IgD-negative memory B cell (primary cell): ENCODE data around the gene CD300A. TPM values are rescaled to one million over a fixed set of nuclear protein-coding genes. Genes with fewer than 3 reads are reported as not detected.
"Not testable (repeated sequence)": the region's sequence is repeated elsewhere in the genome, so short reads cannot be mapped to it uniquely, and the experiment has no call there.

Source experiments
- H3K27ac Mint-ChIP-seq, 3 donors: one replicate each; pipeline ENCODE4 v1.8.0; 2020 to 2022; ENCODE audit warnings: mild to moderate bottlenecking in 3 of 3, mixed read lengths in 3 of 3, moderate library complexity in 1 of 3
- H3K27me3 Mint-ChIP-seq: one replicate; pipeline ENCODE4 v1.8.0; 2021; ENCODE audit warnings: mixed read lengths
- H3K36me3 Mint-ChIP-seq: one replicate; pipeline ENCODE4 v1.8.0; 2020; ENCODE audit warnings: mild to moderate bottlenecking, mixed read lengths
- H3K4me1 Mint-ChIP-seq, 3 donors: one replicate each; pipeline ENCODE4 v1.8.0; 2020 to 2022; ENCODE audit warnings: mixed read lengths in 3 of 3, mild to moderate bottlenecking in 1 of 3
- H3K4me3 Mint-ChIP-seq, 4 donors: one replicate each; pipeline ENCODE4 v1.8.0; 2020 to 2022; ENCODE audit warnings: mild to moderate bottlenecking in 4 of 4, mixed read lengths in 4 of 4, moderate library complexity in 3 of 4
- H3K9me3 Mint-ChIP-seq, 3 donors: one replicate each; pipeline ENCODE4 v1.8.0; 2020 to 2021; ENCODE audit warnings: mixed read lengths in 3 of 3, mild to moderate bottlenecking in 1 of 3
- polyA plus RNA-seq: library from polyadenylated mRNA; unstranded; fragments of 300-500 nt; fragmentation: Illumina TruSeq; gene quantifications from one replicate; pipeline ENCODE4 v1.2.3, GENCODE V29; 2021

The CD300A gene
- polyA plus RNA-seq, 1 donor from 2014 or later, result 28.0 TPM

GRCh38 chr17:74499992-74500391 lies 33.6 kb downstream of the CD300A start:
- H3K27me3 Mint-ChIP-seq, result peaks cover 1% of the 10 kb centered on the region

GRCh38 chr17:74502861-74503260 lies 36.4 kb downstream of the CD300A start:
- H3K27ac Mint-ChIP-seq, result no peak overlapping the region
- H3K4me1 Mint-ChIP-seq, result no peaks in the 10 kb centered on the region
- peaks cover 1% of the 10 kb centered on the region for H3K27me3 Mint-ChIP-seq
- H3K9me3 Mint-ChIP-seq, result no peaks in the 10 kb centered on the region
- H3K36me3 Mint-ChIP-seq, result no peaks in the 10 kb centered on the region
- no peak overlapping the region for H3K4me3 Mint-ChIP-seq

More at GRCh38 chr17:74499992-74500391, 33.6 kb downstream of the CD300A start:
- Mint-ChIP-seq H3K9me3 (no peaks in the 10 kb centered on the region), H3K4me3 (no peak overlapping the region), H3K36me3 (peaks cover 2% of the 10 kb centered on the region), H3K4me1 (no peaks in the 10 kb centered on the region), H3K27ac (no peak overlapping the region)

- not testable (repeated sequence) for H3K4me3 Mint-ChIP-seq, H3K27ac Mint-ChIP-seq, H3K27me3 Mint-ChIP-seq, H3K4me1 Mint-ChIP-seq, H3K9me3 Mint-ChIP-seq, H3K36me3 Mint-ChIP-seq
Observed at GRCh38 chr17:74503949-74504348, 37.5 kb downstream of the CD300A start.

GRCh38 chr17:74508156-74508555 lies 41.7 kb downstream of the CD300A start:
- H3K27ac Mint-ChIP-seq, result no peak overlapping the region
- H3K4me3 Mint-ChIP-seq, result no peak overlapping the region
- peaks cover 0 to 8% (median 4%) of the 10 kb centered on the region in 3 donors for H3K4me1 Mint-ChIP-seq
- H3K36me3 Mint-ChIP-seq, result no peaks in the 10 kb centered on the region
- H3K9me3 Mint-ChIP-seq, result no peaks in the 10 kb centered on the region
- H3K27me3 Mint-ChIP-seq, result no peaks in the 10 kb centered on the region

- no peaks in the 10 kb centered on the region for H3K27me3 Mint-ChIP-seq
- no peak overlapping the region for H3K4me3 Mint-ChIP-seq
- peak overlapping the region in 1 of 3 donors; percentile 87 for H3K27ac Mint-ChIP-seq
Observed at GRCh38 chr17:74512036-74512435, 45.6 kb downstream of the CD300A start.

GRCh38 chr17:74512624-74513091 lies 46.2 kb downstream of the CD300A start:
- H3K4me1 Mint-ChIP-seq, result peaks cover 0 to 11% (median 4%) of the 10 kb centered on the region in 3 donors
- peaks cover 6% of the 10 kb centered on the region for H3K36me3 Mint-ChIP-seq
- peaks cover 0 to 10% (median 10%) of the 10 kb centered on the region in 3 donors for H3K9me3 Mint-ChIP-seq
- peak overlapping the region; percentile 23 to 87 (median 39) for H3K27ac Mint-ChIP-seq
- H3K4me3 Mint-ChIP-seq, result peak overlapping the region in 2 of 4 donors; percentile 47 to 49
- H3K27me3 Mint-ChIP-seq, result no peaks in the 10 kb centered on the region

More at GRCh38 chr17:74512036-74512435, 45.6 kb downstream of the CD300A start:
- Mint-ChIP-seq H3K9me3 (peaks cover 0 to 10% (median 10%) of the 10 kb centered on the region in 3 donors), H3K4me1 (peaks cover 0 to 11% (median 4%) of the 10 kb centered on the region in 3 donors), H3K36me3 (peaks cover 6% of the 10 kb centered on the region)

GRCh38 chr17:74513987-74514631 lies 47.7 kb downstream of the CD300A start:
- peaks cover 6% of the 10 kb centered on the region for H3K36me3 Mint-ChIP-seq
- H3K27me3 Mint-ChIP-seq, result no peaks in the 10 kb centered on the region
- peaks cover 11 to 15% (median 11%) of the 10 kb centered on the region in 3 donors for H3K9me3 Mint-ChIP-seq
- peak overlapping the region; percentile 85 to 100 (median 98) for H3K27ac Mint-ChIP-seq
- H3K4me3 Mint-ChIP-seq, result peak overlapping the region; percentile 46 to 75 (median 58)
- peaks cover 0 to 11% (median 4%) of the 10 kb centered on the region in 3 donors for H3K4me1 Mint-ChIP-seq

GRCh38 chr17:74514632-74515334 lies 48.3 kb downstream of the CD300A start:
- Mint-ChIP-seq H3K4me3 (peak overlapping the region; percentile 37 to 75 (median 56)), H3K9me3 (peaks cover 11 to 15% (median 14%) of the 10 kb centered on the region in 3 donors), H3K27ac (peak overlapping the region; percentile 85 to 100 (median 98)), H3K36me3 (peaks cover 6% of the 10 kb centered on the region), H3K27me3 (no peaks in the 10 kb centered on the region), H3K4me1 (peaks cover 0 to 12% (median 6%) of the 10 kb centered on the region in 3 donors)

GRCh38 chr17:74515941-74516340 lies 49.5 kb downstream of the CD300A start:
- H3K4me3 Mint-ChIP-seq, result no peak overlapping the region
- H3K4me1 Mint-ChIP-seq, result peaks cover 2 to 19% (median 11%) of the 10 kb centered on the region in 3 donors
- no peak overlapping the region for H3K27ac Mint-ChIP-seq
- peaks cover 2% of the 10 kb centered on the region for H3K27me3 Mint-ChIP-seq
- H3K9me3 Mint-ChIP-seq, result peaks cover 11 to 15% (median 14%) of the 10 kb centered on the region in 3 donors
- H3K36me3 Mint-ChIP-seq, result peaks cover 6% of the 10 kb centered on the region

- H3K27ac Mint-ChIP-seq, result no peak overlapping the region
- no peak overlapping the region for H3K4me3 Mint-ChIP-seq
- H3K9me3 Mint-ChIP-seq, result peaks cover 11 to 15% (median 14%) of the 10 kb centered on the region in 3 donors
- H3K27me3 Mint-ChIP-seq, result peaks cover 5% of the 10 kb centered on the region
- peaks cover 6% of the 10 kb centered on the region for H3K36me3 Mint-ChIP-seq
- peaks cover 5 to 25% (median 11%) of the 10 kb centered on the region in 3 donors for H3K4me1 Mint-ChIP-seq
Observed at GRCh38 chr17:74516561-74517328, 50.3 kb downstream of the CD300A start.

- not testable (repeated sequence) for H3K27ac Mint-ChIP-seq
Observed at GRCh38 chr17:74518413-74518981, 52.1 kb downstream of the CD300A start.

GRCh38 chr17:74520016-74520434 lies 53.6 kb downstream of the CD300A start:
- peak overlapping the region in 2 of 4 donors; percentile 21 to 22 for H3K4me3 Mint-ChIP-seq
- H3K27me3 Mint-ChIP-seq, result peaks cover 13% of the 10 kb centered on the region
- peaks cover 4 to 11% (median 5%) of the 10 kb centered on the region in 3 donors for H3K9me3 Mint-ChIP-seq
- H3K27ac Mint-ChIP-seq, result peak overlapping the region in 1 of 3 donors; percentile 57
- H3K36me3 Mint-ChIP-seq, result peaks cover 2% of the 10 kb centered on the region
- peaks cover 5 to 15% (median 7%) of the 10 kb centered on the region in 3 donors for H3K4me1 Mint-ChIP-seq

More at GRCh38 chr17:74518413-74518981, 52.1 kb downstream of the CD300A start:
- not testable (repeated sequence) for H3K4me3 Mint-ChIP-seq, H3K36me3 Mint-ChIP-seq
- Mint-ChIP-seq H3K4me1 (peaks cover 5 to 18% (median 7%) of the 10 kb centered on the region in 3 donors), H3K27me3 (peaks cover 10% of the 10 kb centered on the region), H3K9me3 (peaks cover 11 to 15% (median 14%) of the 10 kb centered on the region in 3 donors)

- Mint-ChIP-seq H3K4me1 (peaks cover 5 to 15% (median 7%) of the 10 kb centered on the region in 3 donors), H3K9me3 (peaks cover 4 to 11% (median 5%) of the 10 kb centered on the region in 3 donors), H3K4me3 (peak overlapping the region in 1 of 4 donors; percentile 28), H3K36me3 (peaks cover 2% of the 10 kb centered on the region), H3K27me3 (peaks cover 13% of the 10 kb centered on the region), H3K27ac (no peak overlapping the region)
Observed at GRCh38 chr17:74520790-74521480, 54.5 kb downstream of the CD300A start.
